MM.1S (cell line): ENCODE results near the gene FHIT.

Experiments used
- DNase-seq: peaks from one replicate; pipeline ENCODE4 v3.0.0-alpha.2; 2015
- H2AFZ ChIP-seq: fragments of 300-600 bp; sonication (generic); 2 replicates; pipeline ENCODE4 v1.6.0; 2016; ENCODE audit warnings: antibody characterized with exemption, low read length
- H3F3A ChIP-seq: fragments of 300-600 bp; sonication (generic); 2 replicates; pipeline ENCODE4 v1.6.1; 2016; ENCODE audit warnings: mild to moderate bottlenecking, antibody characterized with exemption, low read length, moderate library complexity, mixed read lengths; ENCODE audit not compliant: insufficient read depth
- H3K27ac ChIP-seq: fragments of 300-600 bp; sonication (generic); 2 replicates; pipeline ENCODE4 v1.5.1; 2016; ENCODE audit warnings: mild to moderate bottlenecking, low read length
- H3K27me3 ChIP-seq: fragments of 300-600 bp; sonication (generic); replicated peaks from 2 replicates; pipeline ENCODE4 v1.6.0; 2016; ENCODE audit warnings: low read length; ENCODE audit not compliant: insufficient read depth
- H3K36me3 ChIP-seq: fragments of 300-600 bp; sonication (generic); replicated peaks from 2 replicates; pipeline ENCODE4 v1.6.1; 2016; ENCODE audit warnings: mild to moderate bottlenecking, low read length, mixed read lengths; ENCODE audit not compliant: insufficient read depth
- H3K4me1 ChIP-seq: fragments of 300-600 bp; sonication (generic); 2 replicates; pipeline ENCODE4 v1.6.1; 2016; ENCODE audit warnings: low read length, mixed read lengths
- H3K4me2 ChIP-seq: fragments of 300-600 bp; sonication (generic); 2 replicates; pipeline ENCODE4 v1.6.0; 2016; ENCODE audit warnings: low read depth, low read length
- H3K4me3 ChIP-seq: fragments of 300-600 bp; sonication (generic); 2 replicates; pipeline ENCODE4 v1.5.1; 2016; ENCODE audit warnings: low read length, mixed read lengths
- H3K79me2 ChIP-seq: fragments of 300-600 bp; sonication (generic); 2 replicates; pipeline ENCODE4 v1.6.1; 2016; ENCODE audit warnings: mixed run types, low read length, mixed read lengths
- H3K9ac ChIP-seq: fragments of 300-600 bp; sonication (generic); 2 replicates; pipeline ENCODE4 v1.6.1; 2016; ENCODE audit warnings: low read length, mixed read lengths
- H3K9me2 ChIP-seq: fragments of 300-600 bp; sonication (generic); replicated peaks from 2 replicates; pipeline ENCODE4 v1.6.1; 2016; ENCODE audit warnings: mild to moderate bottlenecking, low read length, mixed read lengths; ENCODE audit not compliant: insufficient read depth
- H3K9me3 ChIP-seq: fragments of 300-600 bp; sonication (generic); replicated peaks from 2 replicates; pipeline ENCODE4 v1.6.1; 2016; ENCODE audit warnings: mild to moderate bottlenecking, low read length, mixed read lengths; ENCODE audit not compliant: insufficient read depth
- H4K20me1 ChIP-seq: fragments of 300-600 bp; sonication (generic); 2 replicates; pipeline ENCODE4 v1.6.1; 2016; ENCODE audit warnings: mild to moderate bottlenecking, low read length, moderate library complexity, mixed read lengths; ENCODE audit not compliant: insufficient read depth
- CTCF ChIP-seq: fragments of 300-600 bp; sonication (generic); IDR thresholded peaks from 2 replicates; pipeline ENCODE4 v1.5.1; 2016; ENCODE audit warnings: antibody characterized with exemption, low read length, mixed read lengths
- EZH2 ChIP-seq: fragments of 300-600 bp; sonication (generic); optimal IDR thresholded peaks from 2 replicates; pipeline ENCODE3; 2017; ENCODE audit warnings: low read depth, mild to moderate bottlenecking, antibody characterized with exemption, low read length, mixed read lengths
- EZH2phosphoT487 ChIP-seq: fragments of 300-600 bp; sonication (generic); IDR thresholded peaks from 2 replicates; pipeline ENCODE4 v1.6.1; 2018; ENCODE audit warnings: antibody characterized with exemption, low read length

FHIT gene

GRCh38 chr3:61080737-61081445 is 170.4 kb downstream of the FHIT start:
- H3K27ac ChIP-seq, result no peak overlapping the region
- no peak for DNase-seq
- H3K9me2 ChIP-seq, result no peaks in the 10 kb centered on the region; the same call in 1 of the 2 replicates
- H4K20me1 ChIP-seq, result no peaks in the 10 kb centered on the region
- no peaks in the 10 kb centered on the region for H3K4me1 ChIP-seq
- no peak overlapping the region for H3K4me3 ChIP-seq
- no peaks in the 10 kb centered on the region for H3K36me3 ChIP-seq
- no peaks in the 10 kb centered on the region for H3F3A ChIP-seq
- no peaks in the 10 kb centered on the region for H3K79me2 ChIP-seq
- H3K27me3 ChIP-seq, result no peaks in the 10 kb centered on the region
- no peak overlapping the region for H2AFZ ChIP-seq
- H3K9ac ChIP-seq, result no peak overlapping the region
- no peaks in the 10 kb centered on the region for H3K9me3 ChIP-seq
- no peak for TF ChIP-seq EZH2phosphoT487
- TF ChIP-seq CTCF, result no peak
- no peak for TF ChIP-seq EZH2
- H3K4me2 ChIP-seq, result no peak overlapping the region

GRCh38 chr3:61078048-61078752 is 173.1 kb downstream of the FHIT start:
- Histone ChIP-seq H3F3A (no peaks in the 10 kb centered on the region), H3K9me3 (no peaks in the 10 kb centered on the region), H3K9ac (no peak overlapping the region), H3K4me3 (no peak overlapping the region), H3K4me1 (no peaks in the 10 kb centered on the region), H3K4me2 (no peak overlapping the region), H3K79me2 (no peaks in the 10 kb centered on the region), H3K27me3 (no peaks in the 10 kb centered on the region), H2AFZ (no peak overlapping the region), H3K9me2 (no peaks in the 10 kb centered on the region; the same call in 1 of the 2 replicates), H3K36me3 (no peaks in the 10 kb centered on the region), H4K20me1 (no peaks in the 10 kb centered on the region), H3K27ac (no peak overlapping the region)
- TF ChIP-seq CTCF (no peak), EZH2 (no peak), EZH2phosphoT487 (no peak)
- no peak for DNase-seq

DNA sequence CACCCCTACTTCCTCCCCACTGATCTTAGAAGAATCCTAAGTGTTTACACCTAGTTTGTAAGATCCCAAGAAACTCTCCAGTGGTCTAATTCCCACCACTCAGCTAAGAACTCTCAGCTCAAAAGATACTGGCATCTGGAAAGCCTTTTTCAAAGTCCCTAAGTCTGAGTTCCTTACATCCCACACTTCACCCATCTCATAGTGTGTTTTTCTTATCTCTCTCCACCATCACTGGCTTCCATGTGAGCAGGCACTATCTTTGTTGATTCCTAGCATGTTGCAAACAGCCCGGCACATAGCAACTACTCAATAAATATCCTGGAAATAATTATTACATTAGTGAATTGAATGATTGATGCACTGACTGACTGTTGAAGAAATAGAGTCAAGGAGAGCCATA is 173.7 kb downstream of the FHIT start:
- no peak overlapping the region for H3K9ac ChIP-seq
- no peaks in the 10 kb centered on the region for H3K36me3 ChIP-seq
- no peak overlapping the region for H3K27ac ChIP-seq
- H3K9me2 ChIP-seq, result no peaks in the 10 kb centered on the region; the same call in 1 of the 2 replicates
- H3K9me3 ChIP-seq, result no peaks in the 10 kb centered on the region
- no peaks in the 10 kb centered on the region for H3K79me2 ChIP-seq
- H2AFZ ChIP-seq, result no peak overlapping the region
- no peak for TF ChIP-seq CTCF
- TF ChIP-seq EZH2phosphoT487, result no peak
- TF ChIP-seq EZH2, result no peak
- no peaks in the 10 kb centered on the region for H3F3A ChIP-seq
- no peaks in the 10 kb centered on the region for H3K4me1 ChIP-seq
- H4K20me1 ChIP-seq, result no peaks in the 10 kb centered on the region
- no peak for DNase-seq
- no peaks in the 10 kb centered on the region for H3K27me3 ChIP-seq
- H3K4me2 ChIP-seq, result no peak overlapping the region
- H3K4me3 ChIP-seq, result no peak overlapping the region
